Osteoblast (primary cell): ENCODE results near the gene LEF1. TPM values are rescaled to one million over a fixed set of nuclear protein-coding genes. Genes with fewer than 3 reads are reported as not detected.

Experiments used
- DNase-seq: peaks from one replicate; pipeline ENCODE4 v3.0.0; 2011; ENCODE audit warnings: low spot score, mixed read lengths; ENCODE audit not compliant: insufficient read length; ENCODE audit errors: missing footprints
- H2AFZ ChIP-seq: 2 replicates; pipeline ENCODE4 v1.6.0; 2011; ENCODE audit warnings: mild to moderate bottlenecking, low read length
- H3K27ac ChIP-seq: 2 replicates; pipeline ENCODE4 v1.5.1; 2011; ENCODE audit warnings: mild to moderate bottlenecking, low read depth, low read length, moderate library complexity
- H3K27me3 ChIP-seq: 2 replicates; pipeline ENCODE4 v1.6.0; 2012; ENCODE audit warnings: mild to moderate bottlenecking, control low read depth, inconsistent platforms, low read length, moderate library complexity; ENCODE audit not compliant: insufficient read depth
- H3K36me3 ChIP-seq: 2 replicates; pipeline ENCODE4 v1.5.1; 2011; ENCODE audit warnings: mild to moderate bottlenecking, low read length, control low read depth, moderate library complexity; ENCODE audit not compliant: insufficient read depth
- H3K4me1 ChIP-seq: 2 replicates; pipeline ENCODE4 v1.5.1; 2011; ENCODE audit warnings: mild to moderate bottlenecking, low read length, control low read depth, moderate library complexity; ENCODE audit not compliant: insufficient read depth
- H3K4me2 ChIP-seq: 2 replicates; pipeline ENCODE4 v1.6.0; 2011; ENCODE audit warnings: mild to moderate bottlenecking, low read length; ENCODE audit not compliant: insufficient read depth
- H3K4me3 ChIP-seq: fragments of 200-600 bp; sonication (generic); 3 replicates; pipeline ENCODE4 v1.5.1; 2012; ENCODE audit warnings: mild to moderate bottlenecking, low read length, inconsistent platforms; ENCODE audit not compliant: insufficient read depth
- H3K79me2 ChIP-seq: 2 replicates; pipeline ENCODE4 v1.6.0; 2012; ENCODE audit warnings: mild to moderate bottlenecking, low read length, control low read depth, inconsistent platforms; ENCODE audit not compliant: insufficient read depth
- H3K9me3 ChIP-seq: 2 replicates; pipeline ENCODE4 v1.5.1; 2011; ENCODE audit warnings: low read depth, low read length, control low read depth
- H4K20me1 ChIP-seq: 2 replicates; pipeline ENCODE4 v1.6.0; 2012; ENCODE audit warnings: mild to moderate bottlenecking, low read length, control low read depth; ENCODE audit not compliant: insufficient read depth
- CTCF ChIP-seq: IDR thresholded peaks from 2 replicates; pipeline ENCODE4 v1.5.1; 2011; ENCODE audit warnings: mild to moderate bottlenecking, low read depth, low read length, moderate library complexity; ENCODE audit errors: extremely low read depth
- total RNA-seq: library from RNA; depleted of rRNA; stranded (reverse); fragments of >200 nt; gene quantifications from 2 replicates; pipeline ENCODE4 v1.2.3, GENCODE V29; 2012

The LEF1 gene
- total RNA-seq, 1 donor, result 5.8 TPM

GRCh38 chr4:108152980-108153379, 15.8 kb downstream of the LEF1 start:
- H3K27me3 ChIP-seq, result no peaks in the 10 kb centered on the region
- no peaks in the 10 kb centered on the region for H3K9me3 ChIP-seq
- H2AFZ ChIP-seq, result no peak overlapping the region
- no peaks in the 10 kb centered on the region for H3K36me3 ChIP-seq
- no peak overlapping the region for H3K27ac ChIP-seq
- no peaks in the 10 kb centered on the region for H3K4me1 ChIP-seq
- H3K79me2 ChIP-seq, result no peaks in the 10 kb centered on the region
- no peak for TF ChIP-seq CTCF
- DNase-seq, result no peak
- H3K4me3 ChIP-seq, result no peak overlapping the region
- no peak overlapping the region for H3K4me2 ChIP-seq
- H4K20me1 ChIP-seq, result no peaks in the 10 kb centered on the region

DNA sequence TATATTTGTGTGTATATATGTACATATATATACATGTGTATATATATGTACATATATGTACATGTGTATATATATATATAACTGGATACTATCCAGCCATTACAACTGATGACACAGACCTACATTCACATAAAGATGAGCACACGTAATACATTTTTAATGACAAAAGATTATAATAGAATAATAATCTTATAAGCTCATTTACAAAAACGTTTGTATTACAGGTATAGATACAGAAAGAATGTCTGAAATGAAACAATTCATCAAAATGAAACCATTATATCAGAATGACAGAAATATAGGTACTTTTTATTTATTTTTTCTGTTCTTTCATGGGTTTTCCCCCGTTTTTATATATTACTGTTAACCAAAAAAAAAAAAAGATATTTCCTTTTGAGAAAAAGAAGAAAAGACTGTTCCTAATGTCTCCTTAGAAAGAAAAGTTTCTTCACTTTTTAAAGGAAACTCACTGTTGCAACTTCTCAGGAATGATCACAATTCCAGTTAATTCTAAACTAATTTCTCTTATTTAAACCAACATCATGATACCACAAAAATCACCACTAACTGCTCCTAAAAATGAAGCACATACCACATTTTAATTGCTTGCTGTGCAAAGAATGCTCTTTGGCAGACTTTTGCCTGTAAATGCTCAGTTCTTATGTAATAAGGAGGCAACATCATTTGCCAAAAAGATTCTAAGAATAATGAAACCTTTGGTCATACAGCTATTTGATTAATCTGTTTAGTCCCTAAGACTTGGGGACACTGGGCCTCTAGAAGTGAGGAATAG, 18.9 kb downstream of the LEF1 start:
- Histone ChIP-seq H4K20me1 (no peaks in the 10 kb centered on the region), H3K27me3 (no peaks in the 10 kb centered on the region), H3K27ac (no peak overlapping the region), H3K4me1 (no peaks in the 10 kb centered on the region), H3K79me2 (no peaks in the 10 kb centered on the region), H3K36me3 (no peaks in the 10 kb centered on the region), H3K4me3 (no peak overlapping the region), H3K4me2 (no peak overlapping the region), H2AFZ (no peak overlapping the region), H3K9me3 (no peaks in the 10 kb centered on the region)
- DNase-seq, result no peak
- TF ChIP-seq CTCF, result no peak

DNA sequence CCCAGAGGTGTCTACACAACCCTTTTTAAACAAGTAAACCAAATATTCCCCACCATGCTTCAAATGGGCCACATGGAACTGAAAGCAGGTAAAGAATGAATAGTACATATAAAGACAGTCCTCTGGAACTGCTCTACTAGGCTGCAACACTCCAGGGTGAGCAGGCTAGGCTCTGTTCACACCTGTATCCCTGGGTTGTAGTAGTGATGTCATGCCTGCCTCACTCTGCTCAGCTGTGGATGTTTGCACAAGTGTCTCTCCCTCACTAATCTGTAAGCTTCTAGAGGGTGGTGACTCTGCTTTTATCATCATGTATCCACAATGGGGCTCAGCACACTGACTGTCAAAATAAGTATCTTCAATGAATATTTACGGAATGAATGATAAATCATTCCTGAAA, 20.4 kb downstream of the LEF1 start:
- H3K27me3 ChIP-seq, result no peaks in the 10 kb centered on the region
- no peak overlapping the region for H3K27ac ChIP-seq
- no peak overlapping the region for H2AFZ ChIP-seq
- H3K36me3 ChIP-seq, result no peaks in the 10 kb centered on the region
- no peak for TF ChIP-seq CTCF
- H3K4me3 ChIP-seq, result no peak overlapping the region
- H3K4me2 ChIP-seq, result no peak overlapping the region
- no peaks in the 10 kb centered on the region for H3K79me2 ChIP-seq
- no peaks in the 10 kb centered on the region for H3K4me1 ChIP-seq
- H3K9me3 ChIP-seq, result no peaks in the 10 kb centered on the region
- no peaks in the 10 kb centered on the region for H4K20me1 ChIP-seq
- DNase-seq, result no peak

GRCh38 chr4:108146819-108147218, 21.9 kb downstream of the LEF1 start:
- Histone ChIP-seq H3K36me3 (no peaks in the 10 kb centered on the region), H3K27me3 (no peaks in the 10 kb centered on the region), H3K4me1 (no peaks in the 10 kb centered on the region), H3K27ac (no peak overlapping the region), H3K79me2 (no peaks in the 10 kb centered on the region), H2AFZ (no peak overlapping the region), H3K4me2 (no peak overlapping the region), H4K20me1 (no peaks in the 10 kb centered on the region), H3K9me3 (no peaks in the 10 kb centered on the region), H3K4me3 (no peak overlapping the region)
- no peak for DNase-seq
- no peak for TF ChIP-seq CTCF
